Measurements from ENCODE around the gene NFIB.

DNA sequence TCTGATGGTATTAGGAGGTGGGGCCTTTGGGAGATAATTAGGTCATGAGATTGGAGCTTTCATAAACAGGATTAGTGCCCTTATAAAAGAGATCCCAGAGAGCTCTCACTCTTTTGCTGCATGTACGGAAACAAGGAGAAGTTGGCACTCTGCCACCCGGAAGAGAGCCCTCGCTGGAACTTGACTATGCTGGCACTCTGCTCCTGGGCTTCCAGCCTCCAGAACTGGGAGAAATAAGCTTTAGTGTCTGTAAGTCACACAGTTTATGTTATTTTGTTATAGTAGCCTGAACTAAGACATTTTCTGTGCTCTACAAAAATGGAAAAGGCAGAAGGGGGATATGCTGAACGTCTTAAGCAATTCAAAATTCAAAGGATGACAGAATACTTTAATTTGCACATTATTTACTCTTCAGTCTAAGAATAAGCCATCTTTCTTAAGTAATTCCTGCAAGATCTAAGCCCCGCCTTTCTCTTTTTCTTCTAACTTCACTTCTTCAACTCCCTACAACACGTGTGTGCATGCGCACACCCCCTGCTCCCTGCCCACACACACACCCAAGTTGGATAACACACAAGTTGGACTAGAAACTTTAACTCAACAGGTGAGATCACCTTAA, 17.3 kb downstream of the NFIB start:
- TF ChIP-seq, protein P1, sequence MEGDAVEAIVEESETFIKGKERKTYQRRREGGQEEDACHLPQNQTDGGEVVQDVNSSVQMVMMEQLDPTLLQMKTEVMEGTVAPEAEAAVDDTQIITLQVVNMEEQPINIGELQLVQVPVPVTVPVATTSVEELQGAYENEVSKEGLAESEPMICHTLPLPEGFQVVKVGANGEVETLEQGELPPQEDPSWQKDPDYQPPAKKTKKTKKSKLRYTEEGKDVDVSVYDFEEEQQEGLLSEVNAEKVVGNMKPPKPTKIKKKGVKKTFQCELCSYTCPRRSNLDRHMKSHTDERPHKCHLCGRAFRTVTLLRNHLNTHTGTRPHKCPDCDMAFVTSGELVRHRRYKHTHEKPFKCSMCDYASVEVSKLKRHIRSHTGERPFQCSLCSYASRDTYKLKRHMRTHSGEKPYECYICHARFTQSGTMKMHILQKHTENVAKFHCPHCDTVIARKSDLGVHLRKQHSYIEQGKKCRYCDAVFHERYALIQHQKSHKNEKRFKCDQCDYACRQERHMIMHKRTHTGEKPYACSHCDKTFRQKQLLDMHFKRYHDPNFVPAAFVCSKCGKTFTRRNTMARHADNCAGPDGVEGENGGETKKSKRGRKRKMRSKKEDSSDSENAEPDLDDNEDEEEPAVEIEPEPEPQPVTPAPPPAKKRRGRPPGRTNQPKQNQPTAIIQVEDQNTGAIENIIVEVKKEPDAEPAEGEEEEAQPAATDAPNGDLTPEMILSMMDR (conservative IDR thresholded peaks at IDR 0.05; ENCODE audit: low read length): no peak
- no peak for TF ChIP-seq EZH2phosphoT487 (IDR thresholded peaks at IDR 0.05; ENCODE audit: borderline replicate concordance)
